Colonic mucosa (tissue), 4 donors: ENCODE results near the gene GLRX5. TPM values are rescaled to one million over a fixed set of nuclear protein-coding genes. Genes with fewer than 3 reads are reported as not detected.
A peak's percentile ranks its signal among the peaks of the same experiment; 100 is the strongest.

ENCODE experiments used
- DNase-seq: peaks from one replicate; pipeline ENCODE4 v3.0.0-alpha.2; 2020
- H3K27ac ChIP-seq: fragments of 200-600 bp; one replicate; pipeline ENCODE4 v1.8.0; 2021
- H3K27me3 ChIP-seq: fragments of 200-600 bp; one replicate; pipeline ENCODE4 v1.8.0; 2021
- H3K36me3 ChIP-seq: fragments of 200-600 bp; one replicate; pipeline ENCODE4 v1.8.0; 2021
- H3K4me1 ChIP-seq: fragments of 200-600 bp; one replicate; pipeline ENCODE4 v1.8.0; 2021; ENCODE audit warnings: mild to moderate bottlenecking
- H3K4me3 ChIP-seq: fragments of 200-600 bp; one replicate; pipeline ENCODE4 v1.8.0; 2021
- H3K9ac ChIP-seq, 2 donors: one replicate each; pipeline ENCODE4 v1.7.0; 2013; ENCODE audit warnings: control low read depth in 2 of 2, low read depth in 2 of 2, low read length in 2 of 2
- H3K9me3 ChIP-seq: fragments of 200-600 bp; one replicate; pipeline ENCODE4 v1.8.0; 2021
- intact Hi-C: fragments of 100-400 bp; cut with DNase I; formaldehyde crosslinking; loops from one replicate; pipeline ENCODE4 v1.14.1; 2022
- total RNA-seq, 2 donors: library from RNA; stranded (reverse); fragmentation: NEBNext Ultra II Directional in 1 of 2; extraction: Animal tissue kit (Norgen Biotek cat#: 25700) in 1 of 2; gene quantifications; one replicate each; pipeline ENCODE4 v1.2.1, GENCODE V29; 2021
- TF ChIP-seq, protein P1 (sequence below): fragments of 200-600 bp; IDR thresholded peaks from one replicate; pipeline ENCODE4 v1.8.0; 2022; ENCODE audit warnings: antibody characterized with exemption, mild to moderate bottlenecking
- donor health status: healthy.
- donor health status: DM: no; HTN: no; CAD: no.
- donor health status: DM: no; HTN: no; CAD: no.

GLRX5 gene
- total RNA-seq, 2 donors from 2014 or later: 51.9 to 64.6 TPM

DNA sequence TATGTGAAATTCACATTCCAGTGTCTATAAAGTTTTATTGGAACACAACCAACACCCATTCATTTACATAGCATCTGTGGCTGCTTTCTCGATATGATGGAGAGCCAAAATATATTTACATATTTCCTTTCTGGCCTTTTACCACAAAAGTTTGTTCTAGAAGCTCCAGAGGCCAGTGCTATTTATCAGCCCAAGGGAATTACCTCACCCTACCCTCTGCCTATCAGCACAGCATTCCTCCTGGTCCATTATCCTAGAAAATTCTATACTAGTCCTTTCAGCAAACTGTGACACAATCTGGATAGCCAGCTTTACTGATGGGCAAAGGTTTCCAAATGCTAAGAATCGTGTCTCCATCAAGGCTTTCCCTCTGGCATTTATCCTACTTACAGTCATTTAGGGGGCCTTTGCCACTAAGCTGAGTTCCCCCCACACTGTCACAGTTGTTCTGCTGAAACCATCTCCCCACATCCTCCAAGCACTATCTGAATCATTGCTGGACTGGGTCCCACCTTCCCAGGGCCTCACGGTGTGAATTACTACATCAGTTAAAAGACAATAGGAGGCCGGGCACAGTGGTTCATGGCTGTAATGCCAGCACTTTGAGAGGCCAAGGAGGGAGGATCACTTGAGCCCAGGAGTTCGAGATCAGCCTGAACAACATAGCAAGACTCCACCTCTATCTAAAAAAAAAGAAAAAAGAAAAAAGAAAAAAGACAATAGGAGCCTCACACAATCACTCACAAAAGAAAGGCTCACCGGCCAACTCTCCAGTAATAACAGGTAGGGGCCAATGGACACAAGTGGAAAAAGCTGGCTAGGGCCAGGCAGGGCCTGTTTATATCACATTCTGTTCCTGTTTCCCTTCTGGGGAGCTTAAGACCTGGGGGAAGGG, 30.5 kb upstream of the GLRX5 start:
- Histone ChIP-seq H3K27ac (no peak overlapping the region), H3K9me3 (no peaks in the 10 kb centered on the region), H3K36me3 (no peaks in the 10 kb centered on the region), H3K4me3 (no peak overlapping the region), H3K27me3 (no peaks in the 10 kb centered on the region), H3K4me1 (no peaks in the 10 kb centered on the region), H3K9ac (no peak overlapping the region)
- TF ChIP-seq, protein P1, sequence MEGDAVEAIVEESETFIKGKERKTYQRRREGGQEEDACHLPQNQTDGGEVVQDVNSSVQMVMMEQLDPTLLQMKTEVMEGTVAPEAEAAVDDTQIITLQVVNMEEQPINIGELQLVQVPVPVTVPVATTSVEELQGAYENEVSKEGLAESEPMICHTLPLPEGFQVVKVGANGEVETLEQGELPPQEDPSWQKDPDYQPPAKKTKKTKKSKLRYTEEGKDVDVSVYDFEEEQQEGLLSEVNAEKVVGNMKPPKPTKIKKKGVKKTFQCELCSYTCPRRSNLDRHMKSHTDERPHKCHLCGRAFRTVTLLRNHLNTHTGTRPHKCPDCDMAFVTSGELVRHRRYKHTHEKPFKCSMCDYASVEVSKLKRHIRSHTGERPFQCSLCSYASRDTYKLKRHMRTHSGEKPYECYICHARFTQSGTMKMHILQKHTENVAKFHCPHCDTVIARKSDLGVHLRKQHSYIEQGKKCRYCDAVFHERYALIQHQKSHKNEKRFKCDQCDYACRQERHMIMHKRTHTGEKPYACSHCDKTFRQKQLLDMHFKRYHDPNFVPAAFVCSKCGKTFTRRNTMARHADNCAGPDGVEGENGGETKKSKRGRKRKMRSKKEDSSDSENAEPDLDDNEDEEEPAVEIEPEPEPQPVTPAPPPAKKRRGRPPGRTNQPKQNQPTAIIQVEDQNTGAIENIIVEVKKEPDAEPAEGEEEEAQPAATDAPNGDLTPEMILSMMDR: no peak
- DNase-seq: no peak
- intact Hi-C loops: no loop called here

DNA sequence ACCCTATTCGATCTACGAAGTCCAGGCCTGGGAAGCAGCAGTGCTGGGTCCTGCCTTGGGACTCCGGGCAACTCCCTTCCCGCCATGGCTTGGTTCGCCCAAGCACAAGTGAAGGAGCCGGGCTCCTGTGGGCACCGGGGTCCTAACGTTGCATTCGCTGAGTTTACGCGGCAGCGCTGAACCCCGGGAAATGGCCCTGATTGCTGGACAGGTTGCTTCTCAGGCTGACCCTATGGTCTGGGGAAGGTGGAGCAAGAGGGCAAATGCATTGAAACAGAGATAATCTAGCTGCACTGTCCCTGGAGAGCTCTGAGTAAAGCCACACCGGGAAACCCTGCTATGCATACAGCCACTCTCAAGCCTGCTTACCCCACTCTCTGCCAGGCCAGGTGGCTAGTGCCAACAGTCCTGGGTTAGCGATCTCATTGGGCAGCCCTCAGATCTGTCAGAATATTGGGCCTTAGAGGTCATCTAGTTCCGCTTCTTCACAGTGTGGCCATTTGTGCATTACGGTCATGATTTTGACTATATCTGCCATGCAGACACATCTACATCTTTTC, 29.7 kb upstream of the GLRX5 start:
- Histone ChIP-seq H3K4me3 (no peak overlapping the region), H3K4me1 (no peaks in the 10 kb centered on the region), H3K9ac (no peak overlapping the region), H3K9me3 (no peaks in the 10 kb centered on the region), H3K27ac (no peak overlapping the region), H3K27me3 (no peaks in the 10 kb centered on the region), H3K36me3 (no peaks in the 10 kb centered on the region)
- no peak for DNase-seq
- TF ChIP-seq, protein P1: no peak
- intact Hi-C loops: no loop called here

DNA sequence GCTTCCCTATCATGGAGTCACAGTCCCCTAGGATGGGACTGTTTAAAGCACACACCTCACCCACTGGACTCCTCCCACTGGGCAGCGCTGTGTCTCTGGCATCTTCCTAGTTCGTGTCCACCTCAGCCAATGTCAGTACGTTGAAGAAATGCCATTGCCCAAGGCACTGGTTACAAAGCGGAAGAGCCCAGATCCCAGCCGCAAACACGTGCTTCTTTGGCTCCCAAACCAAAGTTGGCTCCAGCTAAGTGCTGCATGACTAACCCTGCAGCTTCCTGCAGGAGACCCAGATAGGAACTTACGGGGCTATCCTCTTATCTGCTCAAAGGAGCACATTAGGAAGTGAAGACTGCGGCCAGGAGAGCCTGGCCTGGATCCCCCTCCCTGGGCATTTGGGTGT, 27.7 kb upstream of the GLRX5 start:
- TF ChIP-seq, protein P1: no peak
- H3K27me3 ChIP-seq: no peaks in the 10 kb centered on the region
- H3K4me3 ChIP-seq: no peak overlapping the region
- H3K4me1 ChIP-seq: no peaks in the 10 kb centered on the region
- intact Hi-C loops: no loop called here
- no peaks in the 10 kb centered on the region for H3K9me3 ChIP-seq
- peak overlapping the region; percentile 22 for H3K27ac ChIP-seq
- no peaks in the 10 kb centered on the region for H3K36me3 ChIP-seq
- H3K9ac ChIP-seq: no peak overlapping the region
- DNase-seq: peak; percentile 48

DNA sequence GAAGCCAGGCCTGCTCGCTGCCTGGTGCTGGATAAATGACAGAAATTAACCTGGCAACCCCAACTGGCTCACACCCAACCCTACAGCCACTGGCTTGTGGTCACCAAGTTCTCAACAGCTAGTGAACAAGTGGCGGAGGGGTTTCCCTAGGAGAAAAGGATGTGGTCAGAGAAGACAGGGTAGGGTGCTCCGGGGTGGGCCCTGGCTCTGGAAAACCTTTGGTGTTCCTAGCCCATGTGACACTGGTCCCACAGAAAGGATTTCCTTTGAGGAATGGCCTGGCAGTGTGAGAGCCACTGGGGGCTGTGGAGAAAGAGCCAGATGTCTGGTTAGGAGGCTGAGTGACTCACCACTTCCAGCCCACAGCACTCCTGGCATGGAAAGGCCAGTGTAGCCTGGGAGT, 27.1 kb upstream of the GLRX5 start:
- H3K9me3 ChIP-seq: no peaks in the 10 kb centered on the region
- H3K36me3 ChIP-seq: no peaks in the 10 kb centered on the region
- no peak overlapping the region for H3K9ac ChIP-seq
- TF ChIP-seq, protein P1: no peak
- H3K4me1 ChIP-seq: no peaks in the 10 kb centered on the region
- H3K27ac ChIP-seq: peak overlapping the region; percentile 22
- H3K4me3 ChIP-seq: no peak overlapping the region
- DNase-seq: no peak
- intact Hi-C loops: no loop called here
- H3K27me3 ChIP-seq: no peaks in the 10 kb centered on the region

DNA sequence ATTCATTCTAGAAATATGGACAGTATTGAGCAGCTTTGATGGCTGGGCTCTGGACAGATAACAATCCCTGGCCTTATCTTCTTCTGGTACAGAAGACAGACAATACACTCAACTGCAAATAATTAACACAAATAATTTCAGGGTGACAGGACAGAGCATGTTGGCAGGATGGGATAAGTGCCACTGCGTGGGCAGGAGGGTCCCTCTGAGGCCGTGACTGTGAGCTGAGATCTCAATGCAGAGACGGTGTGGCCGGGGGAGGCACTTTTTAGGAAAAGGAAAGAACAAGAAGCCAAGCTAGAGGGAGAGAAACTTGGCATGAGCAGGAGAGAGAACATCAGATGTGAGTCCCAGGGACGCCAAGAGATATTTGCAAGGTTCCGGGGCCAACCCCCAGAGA, 26.5 kb upstream of the GLRX5 start:
- TF ChIP-seq, protein P1: no peak
- H3K27me3 ChIP-seq: no peaks in the 10 kb centered on the region
- no peaks in the 10 kb centered on the region for H3K4me1 ChIP-seq
- no peaks in the 10 kb centered on the region for H3K9me3 ChIP-seq
- H3K36me3 ChIP-seq: no peaks in the 10 kb centered on the region
- intact Hi-C loops: no loop called here
- no peak for DNase-seq
- no peak overlapping the region for H3K9ac ChIP-seq
- H3K4me3 ChIP-seq: no peak overlapping the region
- no peak overlapping the region for H3K27ac ChIP-seq
